ENCODE data around the gene ALK.

Gene ALK

DNA sequence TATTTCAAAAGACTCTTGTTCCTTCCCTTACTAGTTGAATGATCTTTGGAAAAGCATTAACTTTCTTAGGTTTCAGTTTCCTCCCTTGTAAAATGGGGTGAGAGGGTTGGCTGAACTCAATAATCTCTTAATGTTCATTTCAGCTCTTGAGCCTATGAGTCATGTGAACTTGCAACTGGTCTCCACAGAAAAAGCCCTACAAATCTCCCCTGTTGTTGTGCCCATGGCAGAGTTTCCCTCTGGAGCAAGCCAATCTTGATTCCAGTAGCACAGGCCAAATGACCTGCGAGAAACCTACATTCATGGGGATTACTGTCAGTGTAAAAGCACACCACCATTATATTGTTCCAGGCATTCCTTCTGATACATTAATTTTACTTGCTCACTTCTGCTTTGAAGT is 388.9 kb downstream of the ALK start:
- no peak for TF ChIP-seq CREB1 (IDR thresholded peaks at IDR 0.05; ENCODE audit: low read depth)
- no peak for TF ChIP-seq FOXM1 (IDR thresholded peaks at IDR 0.05; ENCODE audit: borderline replicate concordance, low read depth)
- TF ChIP-seq USF1 (IDR thresholded peaks at IDR 0.05) = no peak
- no peak for TF ChIP-seq EP300 (IDR thresholded peaks at IDR 0.05; ENCODE audit: borderline replicate concordance)
- TF ChIP-seq YY1 (IDR thresholded peaks at IDR 0.05; ENCODE audit: low read depth) = no peak
- no peak for TF ChIP-seq EGR1 (IDR thresholded peaks at IDR 0.05)
- no peak for TF ChIP-seq TAF1 (IDR thresholded peaks at IDR 0.05; ENCODE audit: low read depth)
- no peak for TF ChIP-seq REST (IDR thresholded peaks at IDR 0.05; ENCODE audit: low read depth)
- TF ChIP-seq TCF12 (IDR thresholded peaks at IDR 0.05; ENCODE audit: low read depth) = no peak
- TF ChIP-seq TEAD4 (IDR thresholded peaks at IDR 0.05) = no peak
- TF ChIP-seq ZBTB7A (IDR thresholded peaks at IDR 0.05; ENCODE audit: low read depth) = no peak
- no peak for TF ChIP-seq MAX (IDR thresholded peaks at IDR 0.05)

DNA sequence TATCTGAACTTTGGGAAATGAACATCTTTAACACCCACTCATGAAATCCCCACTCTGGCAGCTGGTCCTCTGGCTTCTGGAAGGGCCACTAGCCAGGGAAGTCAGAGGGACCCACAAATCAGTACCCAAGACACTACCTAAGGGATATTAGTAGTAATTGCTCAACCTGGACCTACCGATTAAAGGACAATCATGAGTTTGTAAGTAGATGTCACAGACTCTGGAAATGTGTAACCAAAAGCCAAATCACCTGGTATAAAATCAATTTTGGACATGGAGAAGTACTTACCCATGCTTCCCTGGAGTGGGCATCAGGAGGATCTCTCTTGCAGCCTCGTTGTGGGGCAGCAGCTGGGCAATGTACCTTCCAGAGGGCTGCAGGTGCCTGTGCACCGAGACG is 389.8 kb downstream of the ALK start:
- no peak for TF ChIP-seq ZBTB7A (IDR thresholded peaks at IDR 0.05; ENCODE audit: low read depth)
- no peak for TF ChIP-seq EP300 (IDR thresholded peaks at IDR 0.05; ENCODE audit: borderline replicate concordance)
- TF ChIP-seq REST (IDR thresholded peaks at IDR 0.05; ENCODE audit: low read depth) = no peak
- TF ChIP-seq RAD21 (IDR thresholded peaks at IDR 0.05; ENCODE audit: low read depth) = no peak
- no peak for TF ChIP-seq CEBPB (IDR thresholded peaks at IDR 0.05)
- no peak for TF ChIP-seq TCF12 (IDR thresholded peaks at IDR 0.05; ENCODE audit: low read depth)
- TF ChIP-seq USF1 (IDR thresholded peaks at IDR 0.05) = no peak
- no peak for TF ChIP-seq MAX (IDR thresholded peaks at IDR 0.05)
- TF ChIP-seq TAF1 (IDR thresholded peaks at IDR 0.05; ENCODE audit: low read depth) = no peak
- TF ChIP-seq TEAD4 (IDR thresholded peaks at IDR 0.05) = no peak
- no peak for TF ChIP-seq NFIC (IDR thresholded peaks at IDR 0.05)
- no peak for TF ChIP-seq FOXM1 (IDR thresholded peaks at IDR 0.05; ENCODE audit: borderline replicate concordance, low read depth)
- TF ChIP-seq CREB1 (IDR thresholded peaks at IDR 0.05; ENCODE audit: low read depth) = no peak
- no peak for TF ChIP-seq YY1 (IDR thresholded peaks at IDR 0.05; ENCODE audit: low read depth)
- TF ChIP-seq EGR1 (IDR thresholded peaks at IDR 0.05) = no peak

GRCh38 chr2:29530281-29530680 is 391.1 kb downstream of the ALK start:
- TF ChIP-seq CREB1 (IDR thresholded peaks at IDR 0.05; ENCODE audit: low read depth) (no peak), EP300 (IDR thresholded peaks at IDR 0.05; ENCODE audit: borderline replicate concordance) (no peak), TEAD4 (IDR thresholded peaks at IDR 0.05) (no peak), EGR1 (IDR thresholded peaks at IDR 0.05) (no peak), NFIC (IDR thresholded peaks at IDR 0.05) (no peak), TAF1 (IDR thresholded peaks at IDR 0.05; ENCODE audit: low read depth) (no peak), YY1 (IDR thresholded peaks at IDR 0.05; ENCODE audit: low read depth) (no peak), FOXM1 (IDR thresholded peaks at IDR 0.05; ENCODE audit: borderline replicate concordance, low read depth) (no peak), ZBTB7A (IDR thresholded peaks at IDR 0.05; ENCODE audit: low read depth) (no peak), CEBPB (IDR thresholded peaks at IDR 0.05) (no peak), TCF12 (IDR thresholded peaks at IDR 0.05; ENCODE audit: low read depth) (no peak), MAX (IDR thresholded peaks at IDR 0.05) (no peak), RAD21 (IDR thresholded peaks at IDR 0.05; ENCODE audit: low read depth) (no peak), USF1 (IDR thresholded peaks at IDR 0.05) (no peak), REST (IDR thresholded peaks at IDR 0.05; ENCODE audit: low read depth) (no peak)

Measured in Ishikawa (cell line).